ENCODE results near the gene ADGRV1. TPM values are rescaled to one million over a fixed set of nuclear protein-coding genes. Genes with fewer than 3 reads are reported as not detected.

The ADGRV1 gene
- total and polyA plus RNA-seq, 2 donors (not counting 3 experiments of a cell fraction or from before 2014, with no cell fraction given), result 0.11 to 0.55 TPM

- Histone ChIP-seq H3K9ac (replicated peaks; ENCODE audit: extremely low read depth, insufficient read depth, low read length) (no peak overlapping the region), H3K27me3 (ENCODE audit: control insufficient read depth in 2 of 2, insufficient read depth in 2 of 2, low read length in 2 of 2) (no peaks in the 10 kb centered on the region), H3K9me3 (replicated peaks; ENCODE audit: control insufficient read depth, insufficient read depth, low read length) (no peaks in the 10 kb centered on the region), H4K20me1 (replicated peaks; ENCODE audit: control insufficient read depth, extremely low read depth, insufficient read depth, low read length) (no peaks in the 10 kb centered on the region), H2AFZ (ENCODE audit: low read depth, low read length) (no peak overlapping the region), H3K9me1 (replicated peaks; ENCODE audit: control insufficient read depth, extremely low read depth, insufficient read depth, low read length) (no peaks in the 10 kb centered on the region), H3K79me2 (ENCODE audit: control insufficient read depth, insufficient read depth, low read length) (no peaks in the 10 kb centered on the region), H3K4me1 (ENCODE audit: control insufficient read depth, extremely low read depth, insufficient read depth, low read length) (peaks cover 29% of the 10 kb centered on the region), H3K27ac (ENCODE audit: insufficient read depth, low read depth, low read length) (no peak overlapping the region), H3K36me3 (ENCODE audit: control insufficient read depth in 2 of 2, extremely low read depth in 1 of 2, insufficient read depth in 2 of 2, low read length in 2 of 2) (no peaks in the 10 kb centered on the region), H3K4me3 (replicated peaks in 1 of 3; ENCODE audit: insufficient read depth in 1 of 3, low read depth in 1 of 3, low read length in 3 of 3) (no peak overlapping the region), H3K4me2 (ENCODE audit: insufficient read depth, low read length) (no peak overlapping the region)
- intact Hi-C loops (cut with micrococcal nuclease) (loop anchor here (5.0 kb wide), 1 partner anchor 41 kb away; no protein-coding TSS in a partner anchor), dilution Hi-C loops (cut with MboI; ENCODE audit: extremely low pct_ligation_motif_present, low sequenced_read_pairs) (no loop called here)
- CTCF ChIA-PET, result interaction anchor here (2.7 kb wide), 1 partner anchor 227 kb away, joined by 8 read pairs; no protein-coding TSS in a partner anchor
- no TSS peak for BruUV-seq (replicated peaks)
- POLR2A ChIA-PET, result no interaction called here
- FAIRE-seq (no peak), DNase-seq (ENCODE audit: low read depth, low spot score) (no peak)
- no peak for TF ChIP-seq GATA2 (IDR thresholded peaks at IDR 0.05; ENCODE audit: insufficient read depth, insufficient read length, low read depth, low read length)
- TF ChIP-seq MYC (IDR thresholded peaks at IDR 0.05; ENCODE audit: low read depth, low read length), result no peak
- TF ChIP-seq POLR2AphosphoS5 (IDR thresholded peaks at IDR 0.05; ENCODE audit: insufficient read depth, low read depth, low read length), result no peak
- TF ChIP-seq CTCF (IDR thresholded peaks at IDR 0.05; ENCODE audit: extremely low read depth in 1 of 2, insufficient read depth in 1 of 2, low read depth in 1 of 2, low read length in 2 of 2), result no peak
- TF ChIP-seq POLR2A (IDR thresholded peaks at IDR 0.05; ENCODE audit: low read depth, low read length), result no peak
- TF ChIP-seq EZH2 (IDR thresholded peaks at IDR 0.05; ENCODE audit: borderline replicate concordance, low read depth, low read length, severe bottlenecking), result no peak
- no peak for TF ChIP-seq FOS (IDR thresholded peaks at IDR 0.05; ENCODE audit: borderline replicate concordance, insufficient read depth, low read length)
- TF ChIP-seq JUN (IDR thresholded peaks at IDR 0.05; ENCODE audit: borderline replicate concordance, insufficient read depth, insufficient read length, low read depth), result no peak
- no peak for TF ChIP-seq MAX (IDR thresholded peaks at IDR 0.05; ENCODE audit: insufficient read depth, insufficient read length)
Observed at GRCh38 chr5:91158011-91158410, 599.4 kb downstream of the ADGRV1 start.
